Measurements from ENCODE around the gene CA14. TPM values are rescaled to one million over a fixed set of nuclear protein-coding genes. Genes with fewer than 3 reads are reported as not detected.

Gene CA14
- total and polyA plus RNA-seq, 9 of the 15 experiments (the other 6 are each of a cell fraction or from before 2014, with no cell fraction given), result 0.13 to 0.57 (median 0.26) TPM; not detected in 1

- 0 out of 2 replicates have a peak, but pooled peaks have one; percentile 2 for TF ChIP-seq ARID4B (CRISPR knock-in tag; IDR thresholded peaks at IDR 0.05)
- no peak for TF ChIP-seq KAT2B (IDR thresholded peaks at IDR 0.05; ENCODE audit: low read depth, low read length)
- no peak for TF ChIP-seq DNMT1 (IDR thresholded peaks at IDR 0.05)
- no peak for TF ChIP-seq NFIX (CRISPR knock-in tag; IDR thresholded peaks at IDR 0.05; ENCODE audit: low read depth)
- TF ChIP-seq L3MBTL2 (IDR thresholded peaks at IDR 0.05), result peak; percentile 76; the same call in 1 of the 2 replicates
- TF ChIP-seq RBM17 (IDR thresholded peaks at IDR 0.05; ENCODE audit: borderline replicate concordance, low read depth, low read length), result no peak
- TF ChIP-seq MEIS2 (IDR thresholded peaks at IDR 0.05; ENCODE audit: partially characterized antibody), result no peak
- no peak for TF ChIP-seq PHF8 (IDR thresholded peaks at IDR 0.05; ENCODE audit: borderline replicate concordance, low read length)
- no peak for TF ChIP-seq KAT8 (IDR thresholded peaks at IDR 0.05; ENCODE audit: low read depth)
- TF ChIP-seq ZNF695 (CRISPR knock-in tag; IDR thresholded peaks at IDR 0.05), result no peak
- TF ChIP-seq ILF3 (IDR thresholded peaks at IDR 0.05; ENCODE audit: borderline replicate concordance), result no peak
- TF ChIP-seq CLOCK (CRISPR knock-in tag; IDR thresholded peaks at IDR 0.05; ENCODE audit: borderline replicate concordance), result no peak
- TF ChIP-seq BHLHE40 (IDR thresholded peaks at IDR 0.05; ENCODE audit: low read length), result peak; percentile 30; the same call in 1 of the 2 replicates
- no peak for TF ChIP-seq ZBTB11 (CRISPR knock-in tag; IDR thresholded peaks at IDR 0.05)
- no peak for TF ChIP-seq ZBTB34 (CRISPR knock-in tag; IDR thresholded peaks at IDR 0.05)
- TF ChIP-seq U2AF1 (optimal IDR thresholded peaks at IDR 0.05; ENCODE audit: low read depth, low read length), result no peak
Observed at GRCh38 chr1:150268340-150268704, 10.7 kb downstream of the CA14 start (continued).

Data from K562 (cell line).